HS-27A (cell line): ENCODE results near the gene ARHGAP18.

ENCODE experiments used
- DNase-seq: peaks from one replicate; pipeline ENCODE4 v3.0.0-alpha.2; 2012; ENCODE audit warnings: low read depth, missing footprints

ARHGAP18 gene

GRCh38 chr6:129612440-129612839 is 97.5 kb downstream of the ARHGAP18 start:
- no peak for DNase-seq

GRCh38 chr6:129609635-129610034 is 100.3 kb downstream of the ARHGAP18 start:
- no peak for DNase-seq

- DNase-seq: no peak
Measured at GRCh38 chr6:129608886-129609537, 101.0 kb downstream of the ARHGAP18 start.

- DNase-seq: no peak
Measured at GRCh38 chr6:129607581-129608186, 102.3 kb downstream of the ARHGAP18 start.

GRCh38 chr6:129606664-129607063 is 103.3 kb downstream of the ARHGAP18 start:
- no peak for DNase-seq

GRCh38 chr6:129605967-129606366 is 104.0 kb downstream of the ARHGAP18 start:
- DNase-seq: no peak

- no peak for DNase-seq
Measured at GRCh38 chr6:129605095-129605494, 104.9 kb downstream of the ARHGAP18 start.

- DNase-seq: no peak
Measured at GRCh38 chr6:129604321-129604720, 105.7 kb downstream of the ARHGAP18 start.

- DNase-seq: no peak
Measured at GRCh38 chr6:129603741-129604140, 106.2 kb downstream of the ARHGAP18 start.

GRCh38 chr6:129601323-129601722 is 108.7 kb downstream of the ARHGAP18 start:
- no peak for DNase-seq

- no peak for DNase-seq
Measured at GRCh38 chr6:129599467-129599866, 110.5 kb downstream of the ARHGAP18 start.

- peak; percentile 47 for DNase-seq
Measured at GRCh38 chr6:129598244-129599187, 111.5 kb downstream of the ARHGAP18 start.

GRCh38 chr6:129597023-129597713 is 112.8 kb downstream of the ARHGAP18 start:
- DNase-seq: no peak

GRCh38 chr6:129596522-129596921 is 113.5 kb downstream of the ARHGAP18 start:
- DNase-seq: no peak

GRCh38 chr6:129593233-129593564 is 116.8 kb downstream of the ARHGAP18 start:
- no peak for DNase-seq

GRCh38 chr6:129592516-129593232 is 117.3 kb downstream of the ARHGAP18 start:
- no peak for DNase-seq

- peak; percentile 45 for DNase-seq
Measured at GRCh38 chr6:129590408-129591022, 119.5 kb downstream of the ARHGAP18 start.

GRCh38 chr6:129586815-129587214 is 123.2 kb downstream of the ARHGAP18 start:
- no peak for DNase-seq

- no peak for DNase-seq
Measured at GRCh38 chr6:129583866-129584265, 126.1 kb downstream of the ARHGAP18 start.

GRCh38 chr6:129578315-129578714 is 131.7 kb downstream of the ARHGAP18 start:
- no peak for DNase-seq

- DNase-seq: no peak
Measured at GRCh38 chr6:129577691-129578090, 132.3 kb downstream of the ARHGAP18 start.
